ENCODE results near the gene SLC19A1. TPM values are rescaled to one million over a fixed set of nuclear protein-coding genes. Genes with fewer than 3 reads are reported as not detected.

Gene SLC19A1
- polyA plus RNA-seq, 1 of the 3 experiments (the other 2 are of a cell fraction): 15.0 TPM

DNA sequence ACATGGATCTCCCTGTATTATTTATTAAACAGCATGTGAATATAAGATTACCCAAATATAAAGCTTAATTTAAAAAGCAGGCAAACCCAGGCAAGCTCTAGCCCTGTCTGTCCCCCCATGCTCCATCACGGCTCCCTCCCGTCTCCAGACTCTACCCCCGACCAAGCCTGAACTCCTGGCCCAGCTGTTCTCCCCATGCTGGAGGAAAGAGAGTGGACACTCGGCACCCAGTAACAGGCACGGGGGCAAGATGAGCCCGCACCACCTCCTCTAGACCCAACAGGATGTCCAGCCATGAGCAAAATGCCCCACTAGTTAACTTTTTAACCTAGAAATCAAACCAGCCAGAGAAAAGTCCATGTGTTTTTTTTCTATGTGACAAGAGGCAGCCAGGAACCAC lies 19.3 kb downstream of the SLC19A1 start:
- DNase-seq: no peak
- no peaks in the 10 kb centered on the region for H3K9me2 ChIP-seq
- H3K36me3 ChIP-seq (replicated peaks in 1 of 2; ENCODE audit: control insufficient read depth in 1 of 2, insufficient read depth in 2 of 2, low read length in 1 of 2): peaks cover 38 to 42% of the 10 kb centered on the region in 2 experiments
- peaks cover 5% of the 10 kb centered on the region; the same call in 1 of the 2 replicates for H3K79me2 ChIP-seq (ENCODE audit: insufficient read depth)
- no peaks in the 10 kb centered on the region for H3K4me1 ChIP-seq (ENCODE audit: control insufficient read depth in 1 of 2, insufficient read depth in 2 of 2, low read depth in 1 of 2, low read length in 1 of 2)
- H3F3A ChIP-seq (replicated peaks; ENCODE audit: insufficient read depth): peaks cover 16% of the 10 kb centered on the region
- no peak overlapping the region for H3K9ac ChIP-seq
- H3K9me3 ChIP-seq: peaks cover 30% of the 10 kb centered on the region
- 95% methylated on average over 6 of the region's 6 CpGs for WGBS (ENCODE audit: low lambda C conversion rate)
- no peak overlapping the region for H3K27ac ChIP-seq (ENCODE audit: low read depth in 2 of 2, low read length in 1 of 2)
- H3K4me2 ChIP-seq: no peak overlapping the region
- ChIA-PET CTCF (no interaction called here), POLR2A (interaction anchor here (0.7 kb wide), 1 partner anchor 18 kb away, joined by 3 read pairs; no protein-coding TSS in a partner anchor)
- no peaks in the 10 kb centered on the region for H3K27me3 ChIP-seq (ENCODE audit: insufficient read depth)
- no peak overlapping the region for H2AFZ ChIP-seq (ENCODE audit: low read depth)
- no peak overlapping the region for H3K4me3 ChIP-seq (ENCODE audit: low read depth in 2 of 2, low read length in 1 of 2)
- no peaks in the 10 kb centered on the region for H4K20me1 ChIP-seq (ENCODE audit: insufficient read depth)
- TF ChIP-seq FOSL2 (IDR thresholded peaks at IDR 0.05; ENCODE audit: borderline replicate concordance, low read depth) (no peak), RFX5 (IDR thresholded peaks at IDR 0.05; ENCODE audit: low read length) (no peak), CHD2 (IDR thresholded peaks at IDR 0.05; ENCODE audit: low read length, partially characterized antibody) (no peak), FOXM1 (IDR thresholded peaks at IDR 0.05; ENCODE audit: low read depth) (no peak), POLR2AphosphoS5 (IDR thresholded peaks at IDR 0.05; ENCODE audit: low read depth, low read length) (no peak), NFIC (IDR thresholded peaks at IDR 0.05; ENCODE audit: borderline replicate concordance) (no peak)
- TF ChIP-seq, protein P1, sequence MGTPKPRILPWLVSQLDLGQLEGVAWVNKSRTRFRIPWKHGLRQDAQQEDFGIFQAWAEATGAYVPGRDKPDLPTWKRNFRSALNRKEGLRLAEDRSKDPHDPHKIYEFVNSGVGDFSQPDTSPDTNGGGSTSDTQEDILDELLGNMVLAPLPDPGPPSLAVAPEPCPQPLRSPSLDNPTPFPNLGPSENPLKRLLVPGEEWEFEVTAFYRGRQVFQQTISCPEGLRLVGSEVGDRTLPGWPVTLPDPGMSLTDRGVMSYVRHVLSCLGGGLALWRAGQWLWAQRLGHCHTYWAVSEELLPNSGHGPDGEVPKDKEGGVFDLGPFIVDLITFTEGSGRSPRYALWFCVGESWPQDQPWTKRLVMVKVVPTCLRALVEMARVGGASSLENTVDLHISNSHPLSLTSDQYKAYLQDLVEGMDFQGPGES (IDR thresholded peaks at IDR 0.05; ENCODE audit: low read depth, low read length): no peak
- TF ChIP-seq, protein P2, sequence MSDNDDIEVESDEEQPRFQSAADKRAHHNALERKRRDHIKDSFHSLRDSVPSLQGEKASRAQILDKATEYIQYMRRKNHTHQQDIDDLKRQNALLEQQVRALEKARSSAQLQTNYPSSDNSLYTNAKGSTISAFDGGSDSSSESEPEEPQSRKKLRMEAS (IDR thresholded peaks at IDR 0.05; ENCODE audit: low read depth): no peak

DNA sequence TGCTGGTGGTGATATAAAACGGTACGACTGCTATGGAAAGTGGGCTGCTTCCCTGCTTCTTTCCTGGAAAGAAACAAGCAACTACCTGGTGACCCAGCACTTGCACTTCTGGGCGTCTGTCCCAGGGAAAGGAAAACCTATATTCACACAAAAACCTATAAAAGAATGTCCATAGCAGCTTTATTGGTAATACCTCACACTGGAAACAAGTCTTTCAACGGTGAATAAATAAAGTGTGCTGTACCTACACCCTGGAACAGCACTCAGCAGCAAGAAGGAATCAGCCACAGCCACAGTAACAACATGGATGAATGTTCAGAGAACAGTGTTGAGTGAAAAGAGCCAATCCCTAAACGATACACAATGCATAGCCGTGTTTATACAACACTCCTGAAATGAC lies 19.9 kb downstream of the SLC19A1 start:
- Histone ChIP-seq H3K27ac (ENCODE audit: low read depth in 2 of 2, low read length in 1 of 2) (no peak overlapping the region), H3K27me3 (ENCODE audit: insufficient read depth) (no peaks in the 10 kb centered on the region), H3K9me2 (no peaks in the 10 kb centered on the region), H3F3A (replicated peaks; ENCODE audit: insufficient read depth) (peaks cover 16% of the 10 kb centered on the region), H3K79me2 (ENCODE audit: insufficient read depth) (peaks cover 5% of the 10 kb centered on the region; the same call in 1 of the 2 replicates), H3K4me1 (ENCODE audit: control insufficient read depth in 1 of 2, insufficient read depth in 2 of 2, low read depth in 1 of 2, low read length in 1 of 2) (no peaks in the 10 kb centered on the region), H3K4me3 (ENCODE audit: low read depth in 2 of 2, low read length in 1 of 2) (no peak overlapping the region), H3K36me3 (replicated peaks in 1 of 2; ENCODE audit: control insufficient read depth in 1 of 2, insufficient read depth in 2 of 2, low read length in 1 of 2) (peaks cover 40 to 42% of the 10 kb centered on the region in 2 experiments), H3K9me3 (peaks cover 31% of the 10 kb centered on the region), H2AFZ (ENCODE audit: low read depth) (no peak overlapping the region), H4K20me1 (ENCODE audit: insufficient read depth) (no peaks in the 10 kb centered on the region), H3K9ac (no peak overlapping the region), H3K4me2 (no peak overlapping the region)
- ChIA-PET POLR2A (no interaction called here), CTCF (interaction anchor here (1.2 kb wide), 1 partner anchor 44 kb away, joined by 3 read pairs; no protein-coding TSS in a partner anchor)
- TF ChIP-seq TCF12 (IDR thresholded peaks at IDR 0.05): no peak
- no peak for TF ChIP-seq EZH2phosphoT487 (IDR thresholded peaks at IDR 0.05; ENCODE audit: borderline replicate concordance, low read depth)
- TF ChIP-seq, protein P1 (IDR thresholded peaks at IDR 0.05; ENCODE audit: low read depth, low read length): no peak
- DNase-seq: no peak
- WGBS (ENCODE audit: low lambda C conversion rate): 95% methylated on average over 6 of the region's 6 CpGs

Data from SK-N-SH (cell line).